ENCODE data around the gene ITGB6.

- TF ChIP-seq CTCF (IDR thresholded peaks at IDR 0.05): no peak
- no peak for TF ChIP-seq POLR2A (IDR thresholded peaks at IDR 0.05)
Measured at GRCh38 chr2:160076914-160077313, 123.2 kb downstream of the ITGB6 start.

All from right lobe of liver (tissue), 4 donors.